ENCODE results near the gene TMEM60.
"Not testable (repeated sequence)": the region's sequence is repeated elsewhere in the genome, so short reads cannot be mapped to it uniquely, and the experiment has no call there.

Gene TMEM60

DNA sequence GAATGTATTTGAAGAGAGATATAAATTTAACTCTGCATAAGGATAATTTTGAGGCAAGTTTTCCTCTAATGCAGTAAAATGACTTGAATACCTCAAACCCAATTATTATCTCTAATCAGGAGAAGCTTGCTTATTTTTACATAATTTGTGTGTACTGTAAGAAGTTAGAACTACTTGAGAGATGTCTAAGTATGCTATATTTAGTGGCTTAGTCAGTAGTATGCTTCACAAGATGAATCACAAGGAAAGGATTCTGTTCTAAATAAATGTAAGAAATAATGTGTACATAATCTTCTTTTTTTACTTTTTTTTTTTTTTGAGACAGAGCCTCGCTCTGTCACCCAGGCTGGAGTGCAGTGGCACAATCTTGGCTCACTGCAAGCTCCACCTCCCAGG, 14.1 kb upstream of the TMEM60 start:
- H3K4me3 ChIP-seq (ENCODE audit: low read depth, low read length) = no peak overlapping the region

DNA sequence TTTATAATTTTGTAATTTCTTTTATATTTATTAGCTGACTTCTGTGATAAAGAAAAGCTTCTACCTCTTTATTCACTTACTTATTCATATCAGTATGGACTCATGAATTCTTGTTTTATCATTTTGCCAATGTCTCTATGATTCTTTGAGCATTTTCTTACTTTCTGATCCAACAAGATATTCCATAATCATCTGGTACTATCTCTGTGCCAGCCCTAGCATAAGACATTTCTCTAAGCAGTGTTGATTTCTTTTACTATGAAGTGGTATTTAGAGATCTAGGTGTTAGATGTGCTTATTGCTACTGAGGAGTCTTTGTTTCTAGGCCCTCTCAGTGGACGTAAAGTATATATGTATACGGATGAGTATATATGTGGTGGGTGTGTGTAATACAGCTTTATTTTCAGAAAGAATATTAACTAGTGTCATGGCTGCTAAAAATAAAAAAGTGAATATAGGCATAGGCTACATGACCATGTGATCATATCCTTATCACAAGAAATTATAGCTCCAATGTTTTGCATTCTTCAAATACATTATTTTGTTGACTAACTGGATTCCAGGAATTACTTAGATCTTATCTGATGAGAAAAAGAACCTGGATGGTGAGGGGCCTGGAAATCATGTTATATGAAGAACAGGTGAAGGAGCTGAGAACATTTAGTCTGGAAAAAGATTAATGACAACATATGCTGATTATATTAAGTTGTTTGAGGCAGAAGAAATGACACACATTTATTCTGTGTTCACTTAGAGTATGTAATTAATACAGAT, 13.5 kb upstream of the TMEM60 start:
- no peak overlapping the region for H3K4me3 ChIP-seq (ENCODE audit: low read depth, low read length)

DNA sequence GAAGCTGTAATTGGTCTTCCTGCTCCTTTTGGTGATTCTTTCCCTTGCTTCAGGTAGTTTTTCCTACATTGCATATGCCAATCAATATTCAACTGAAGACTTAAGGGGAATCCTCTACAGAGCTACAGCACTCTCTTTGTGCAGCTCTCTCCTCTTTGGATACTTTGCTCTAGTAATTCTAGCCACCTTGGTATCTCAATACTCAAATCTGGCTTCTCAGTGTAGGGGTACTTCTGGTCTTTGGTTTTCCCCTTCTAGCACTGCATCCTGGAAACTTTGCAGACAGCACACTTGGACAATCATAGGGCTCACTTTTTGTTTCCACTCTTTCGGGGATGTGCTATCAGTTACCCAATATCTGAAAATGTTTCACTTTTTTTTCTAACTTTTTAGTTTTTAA, 10.3 kb upstream of the TMEM60 start:
- no peak overlapping the region for H3K4me3 ChIP-seq (ENCODE audit: low read depth, low read length)

DNA sequence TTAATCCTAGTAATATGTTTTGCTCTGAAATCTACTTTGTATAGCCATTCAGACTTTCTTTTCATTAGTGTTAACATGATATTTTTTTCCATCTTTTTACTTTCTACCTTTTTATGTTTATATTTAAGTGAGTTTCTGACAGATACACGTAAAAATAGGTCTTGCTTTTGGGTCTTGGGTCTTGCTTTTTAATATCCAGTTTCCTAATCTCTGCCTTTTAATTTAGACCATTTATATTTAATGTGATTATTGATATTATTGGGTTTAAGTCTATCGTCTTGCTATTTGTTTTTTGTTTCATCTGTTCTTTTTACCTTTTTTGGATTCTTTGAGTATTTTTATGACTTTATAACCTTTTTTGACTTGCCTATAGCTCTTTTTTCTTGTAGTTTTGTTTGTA, 8.2 kb upstream of the TMEM60 start:
- no peak overlapping the region for H3K4me3 ChIP-seq (ENCODE audit: low read depth, low read length)

DNA sequence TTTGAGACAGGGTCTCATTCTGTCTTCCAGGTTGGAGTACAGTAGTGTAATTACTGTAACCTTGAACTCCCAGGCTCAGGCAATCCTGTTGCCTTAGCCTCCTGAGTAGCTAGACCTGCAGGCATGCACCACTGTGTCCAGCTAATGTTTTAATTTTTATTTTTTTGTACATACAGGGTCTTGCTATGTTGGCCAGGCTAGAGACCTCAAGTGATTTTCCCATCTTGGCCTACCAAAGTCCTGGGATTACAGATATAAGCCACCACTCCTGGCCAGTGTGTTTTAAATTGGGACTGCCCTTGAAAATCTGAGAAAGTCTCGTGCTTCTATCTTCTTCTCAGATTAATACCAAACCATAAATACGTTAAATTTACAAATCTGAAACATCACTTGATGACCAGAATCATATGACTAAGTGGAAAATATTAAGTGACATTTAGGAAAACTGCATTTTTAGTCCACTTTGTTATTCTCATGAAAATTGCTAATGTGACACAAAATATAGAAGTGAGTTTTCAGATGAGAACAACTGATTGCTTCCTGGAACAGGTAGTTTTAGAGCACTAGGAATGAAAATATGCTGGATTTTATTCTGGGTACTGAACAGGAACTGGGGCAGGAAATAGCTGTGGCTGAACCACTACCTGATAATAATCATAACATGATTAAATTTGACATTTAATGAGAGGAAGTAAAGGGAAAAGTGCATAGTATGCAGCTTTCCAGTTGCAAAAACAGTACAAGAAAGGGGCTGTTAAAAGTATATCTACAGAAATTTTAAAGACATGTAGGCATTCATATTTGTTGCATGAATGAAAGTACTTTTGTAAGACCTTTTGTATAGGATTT, 4.5 kb upstream of the TMEM60 start:
- H3K4me3 ChIP-seq (ENCODE audit: low read depth, low read length) = no peak overlapping the region

DNA sequence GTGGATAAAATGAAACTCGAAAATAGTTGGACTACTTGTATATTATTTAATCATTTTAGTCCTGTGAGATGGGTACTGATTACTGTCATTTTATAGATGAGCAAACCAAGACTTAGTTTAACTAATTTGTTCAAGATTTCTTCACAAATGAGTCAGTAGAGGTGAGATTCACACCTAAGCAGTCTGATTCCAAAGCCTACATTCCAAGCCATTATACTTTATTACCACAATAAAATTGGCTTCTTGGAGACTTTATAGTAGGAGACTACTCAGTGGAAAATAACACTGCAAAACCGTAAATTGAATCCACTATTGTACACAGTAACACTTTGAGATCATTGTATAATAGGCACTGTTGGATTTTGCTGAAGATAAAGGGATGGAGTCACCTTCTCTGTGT, 2.5 kb upstream of the TMEM60 start:
- H3K4me3 ChIP-seq (ENCODE audit: low read depth, low read length) = no peak overlapping the region

DNA sequence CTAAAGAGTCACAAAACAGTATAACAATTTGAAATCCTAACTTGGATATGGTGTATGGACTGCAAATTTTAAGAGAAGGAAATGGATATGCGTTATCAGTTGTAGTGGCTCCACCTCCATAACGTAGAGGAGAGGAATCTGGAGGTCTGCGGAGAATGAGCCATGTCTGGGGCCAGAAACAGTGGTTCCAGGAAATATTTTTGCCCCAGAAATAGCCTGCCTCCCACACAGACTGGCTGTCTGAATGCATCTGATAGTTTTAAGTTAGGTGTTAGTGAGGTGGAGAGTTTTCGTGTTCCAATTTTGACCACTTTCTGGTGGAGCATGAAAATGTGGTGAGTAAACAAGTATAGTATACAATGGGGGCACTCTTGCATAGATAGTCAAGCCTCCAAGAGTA, 1.9 kb upstream of the TMEM60 start:
- no peak overlapping the region for H3K4me3 ChIP-seq (ENCODE audit: low read depth, low read length)

DNA sequence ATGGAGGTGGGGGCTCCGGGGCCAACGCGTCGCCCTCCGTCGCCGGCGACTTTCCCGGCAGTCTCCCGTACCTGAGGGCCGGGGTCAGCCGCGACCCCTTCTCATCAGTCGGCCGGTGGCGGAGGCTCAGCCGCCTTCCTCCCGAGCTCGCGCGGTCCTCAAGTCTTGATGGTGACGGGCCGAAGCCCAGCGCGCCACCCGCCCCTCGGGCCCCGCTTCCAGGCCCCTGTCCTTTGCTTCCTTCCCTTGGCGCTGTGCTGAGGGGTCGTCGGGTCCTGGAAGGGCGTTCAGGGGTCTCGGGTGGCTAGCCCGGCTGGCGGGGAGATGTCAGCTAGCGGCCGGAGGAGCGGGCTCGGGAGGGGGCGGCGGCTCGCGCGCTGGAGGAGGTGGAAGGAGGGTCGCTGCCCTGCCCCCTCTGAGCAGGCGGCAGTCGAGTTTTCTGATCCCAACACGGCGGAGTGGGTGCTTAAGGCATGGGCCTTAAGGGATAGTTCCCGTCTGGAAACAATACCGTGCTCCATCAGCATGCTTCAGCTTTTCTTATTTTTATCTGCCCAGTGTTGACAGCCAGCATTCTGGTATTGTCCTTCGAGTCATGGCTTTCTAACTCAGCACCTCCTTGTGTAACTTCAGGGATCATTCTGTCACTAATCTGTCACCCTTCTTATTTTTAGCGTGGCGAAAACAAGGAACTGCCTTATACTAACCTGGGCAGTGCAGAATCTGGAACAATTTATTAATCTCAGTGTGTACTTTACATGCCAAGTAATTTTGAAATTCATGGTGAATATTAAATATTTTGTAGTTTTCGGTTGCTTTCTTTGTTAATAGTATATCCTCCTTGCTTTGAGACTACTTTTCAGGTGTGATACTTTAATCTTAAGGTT, 1.1 kb upstream of the TMEM60 start:
- H3K4me3 ChIP-seq (ENCODE audit: low read depth, low read length) = peak overlapping the region; percentile 77

DNA sequence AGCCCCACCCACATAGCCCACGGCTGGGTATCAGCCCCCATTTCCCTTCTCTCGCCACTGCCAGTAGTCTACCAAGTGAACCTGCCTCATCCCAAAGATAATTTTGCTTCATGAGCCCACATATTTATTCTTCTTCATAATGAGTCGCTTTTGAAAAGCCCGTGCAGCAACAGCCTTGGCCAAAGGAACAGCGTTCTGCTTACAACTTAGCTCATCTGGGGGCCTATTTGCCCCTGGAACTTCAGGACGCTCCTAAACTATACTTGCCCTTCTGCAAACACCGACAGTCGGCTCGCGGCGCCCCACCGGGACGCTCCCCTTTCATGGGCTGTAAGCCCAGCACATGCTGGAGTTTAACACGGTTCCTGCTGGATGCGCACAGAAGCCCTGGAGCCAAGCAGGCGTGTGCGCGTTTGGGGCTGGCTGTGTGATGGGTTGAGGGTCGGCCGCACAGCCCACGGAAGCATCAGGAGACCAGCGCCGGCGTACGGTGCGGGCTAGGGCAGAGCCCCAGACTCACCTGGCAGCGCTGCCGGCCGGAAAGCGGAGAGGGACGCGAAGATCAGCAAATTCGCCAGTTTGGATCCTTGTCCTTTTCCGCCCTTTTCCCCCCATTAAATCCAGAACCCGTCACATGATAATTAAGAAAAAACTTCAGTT, 370 bp downstream of the TMEM60 start:
- peak overlapping the region; percentile 93 for H3K4me3 ChIP-seq (ENCODE audit: low read depth, low read length)

DNA sequence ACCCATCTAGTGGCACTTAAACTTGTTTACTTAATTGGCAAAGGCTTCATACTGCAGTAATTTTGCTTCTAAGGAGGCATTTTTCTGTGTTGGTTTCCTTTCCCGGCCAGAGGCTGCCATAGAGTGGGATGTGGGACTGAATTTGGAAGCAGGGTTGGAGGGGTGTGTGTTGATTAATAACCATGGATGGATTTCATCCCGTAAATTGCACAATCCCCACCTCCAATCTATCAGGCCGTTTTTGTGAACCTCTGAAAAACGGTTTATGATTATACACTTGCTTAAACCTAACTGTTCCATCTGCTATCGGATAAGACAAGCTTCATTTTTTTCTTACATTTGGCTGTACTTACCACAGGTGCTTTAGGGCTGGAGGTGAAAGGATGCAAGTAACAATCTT, 1.3 kb downstream of the TMEM60 start:
- H3K4me3 ChIP-seq (ENCODE audit: low read depth, low read length) = peak overlapping the region; percentile 93

DNA sequence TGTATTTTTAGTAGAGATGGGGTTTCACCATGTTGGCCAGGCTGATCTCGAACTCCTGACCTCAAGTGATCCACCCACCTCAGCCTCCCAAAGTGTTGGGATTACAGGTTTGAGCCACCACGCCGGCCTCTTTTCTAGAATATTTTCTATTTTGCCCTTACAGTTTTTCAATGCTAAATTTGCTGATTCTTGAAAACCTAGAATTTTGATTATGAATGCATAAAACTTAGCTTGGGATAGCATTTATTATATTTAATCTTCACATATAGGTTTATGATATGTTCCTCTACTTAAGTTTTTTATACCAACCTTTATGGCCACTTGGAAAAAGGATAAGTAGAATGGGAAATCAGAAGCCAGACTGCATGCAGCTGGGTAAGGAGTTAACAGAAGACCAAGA, 2.1 kb downstream of the TMEM60 start:
- no peak overlapping the region for H3K4me3 ChIP-seq (ENCODE audit: low read depth, low read length)

DNA sequence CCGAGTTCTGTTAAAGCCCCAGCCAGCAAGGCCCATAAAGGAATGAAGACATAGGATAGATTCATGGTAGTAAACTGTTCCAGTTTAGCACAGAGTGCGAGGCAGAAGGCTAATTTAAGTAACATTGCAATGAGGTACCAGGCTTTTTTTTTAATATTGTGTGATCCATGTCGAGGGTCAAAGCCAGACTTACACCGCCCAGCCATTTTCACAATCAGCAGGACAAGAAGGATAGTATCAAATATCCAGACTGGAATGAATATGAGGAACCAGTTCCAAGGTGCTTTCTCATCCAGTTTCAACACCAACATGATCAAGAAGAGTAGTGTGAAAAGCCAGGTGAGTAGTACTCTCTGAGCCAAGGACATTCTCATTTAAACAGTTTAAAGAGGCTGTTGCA, 4.2 kb downstream of the TMEM60 start:
- H3K4me3 ChIP-seq (ENCODE audit: low read depth, low read length) = no peak overlapping the region

DNA sequence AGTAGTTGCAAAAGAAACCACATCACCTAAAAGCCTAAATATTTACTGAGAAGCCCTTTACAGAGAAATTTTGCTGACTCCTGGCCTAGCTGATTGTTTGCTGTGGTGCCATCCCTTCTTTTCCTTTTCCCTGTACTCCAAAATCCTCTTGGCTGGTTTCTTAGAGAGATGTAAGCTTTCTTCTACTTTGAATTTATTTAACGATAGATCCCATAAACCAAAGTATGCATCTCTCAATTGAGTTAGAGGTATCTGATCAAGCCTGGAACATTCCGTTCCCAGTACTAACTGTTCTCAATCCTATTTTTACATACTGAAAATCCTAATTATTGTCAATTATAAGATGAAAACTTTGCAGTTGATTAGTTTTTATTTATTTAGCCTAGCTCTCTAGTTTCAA, 6.3 kb downstream of the TMEM60 start:
- H3K4me3 ChIP-seq (ENCODE audit: low read depth, low read length) = no peak overlapping the region

DNA sequence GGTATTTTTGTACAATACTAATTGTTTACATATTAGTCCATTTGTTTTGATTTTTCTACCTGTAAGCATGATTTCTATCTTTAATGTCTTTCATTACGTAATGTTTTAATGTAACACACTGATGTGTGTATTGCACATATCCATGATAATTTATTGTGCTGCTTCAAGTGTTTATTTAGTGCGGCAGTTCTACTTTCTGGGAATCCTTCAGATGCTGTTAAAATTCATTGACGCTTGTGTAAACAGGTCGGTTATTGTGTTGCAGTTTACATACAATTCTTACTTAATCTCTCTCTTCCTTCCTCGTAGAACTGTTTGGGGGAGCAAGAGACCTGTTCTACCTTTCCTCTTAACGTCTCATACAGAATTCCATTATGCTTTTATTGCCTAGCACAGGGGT, 6.9 kb downstream of the TMEM60 start:
- H3K4me3 ChIP-seq (ENCODE audit: low read depth, low read length) = no peak overlapping the region

DNA sequence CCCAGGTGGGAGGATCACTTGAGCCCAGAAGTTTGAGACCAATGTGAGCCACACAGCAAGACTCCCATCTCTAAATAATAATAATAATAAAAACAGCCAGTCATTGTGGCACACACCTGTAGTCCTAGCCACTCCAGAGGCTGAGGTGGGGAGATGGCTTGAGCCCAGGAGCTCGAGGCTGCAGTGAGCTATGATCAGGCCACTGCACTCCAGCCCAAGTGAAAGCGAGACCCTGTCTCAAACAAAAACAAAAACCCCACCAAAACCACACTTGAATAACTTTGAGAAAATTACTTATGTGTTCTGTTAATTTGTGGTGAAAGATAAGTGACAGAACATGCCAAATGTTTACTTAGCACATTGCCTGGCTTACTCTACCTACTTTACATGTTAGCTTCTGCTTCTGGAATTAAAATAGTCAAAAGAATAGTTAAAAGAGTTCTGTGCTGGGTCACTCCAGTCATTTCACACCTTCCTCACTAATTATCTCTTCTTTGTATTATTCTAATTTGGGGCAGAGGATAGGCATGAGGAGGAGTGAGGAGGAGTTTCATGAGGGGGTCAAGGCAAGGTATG, 9.8 kb downstream of the TMEM60 start:
- no peak overlapping the region for H3K4me3 ChIP-seq (ENCODE audit: low read depth, low read length)

DNA sequence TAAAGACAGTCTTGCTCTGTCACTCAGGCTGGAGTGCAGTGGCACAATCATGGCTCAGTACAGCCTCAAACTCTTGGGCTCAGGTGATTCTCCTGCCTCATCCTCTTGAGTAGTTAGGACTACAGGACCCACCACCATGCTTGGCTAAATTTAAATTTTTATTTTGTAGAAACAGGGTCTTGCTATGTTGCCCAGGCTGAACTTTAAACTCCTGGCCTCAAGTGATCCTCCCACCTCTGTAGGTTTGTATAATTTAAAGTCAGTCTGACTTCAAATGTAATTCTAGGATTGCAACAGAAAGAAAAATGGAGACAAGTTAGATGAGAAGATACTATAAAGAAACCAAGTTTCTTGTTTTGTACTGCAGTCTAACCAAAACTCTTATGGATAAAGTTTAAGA, 11.5 kb downstream of the TMEM60 start:
- H3K4me3 ChIP-seq (ENCODE audit: low read depth, low read length) = no peak overlapping the region

DNA sequence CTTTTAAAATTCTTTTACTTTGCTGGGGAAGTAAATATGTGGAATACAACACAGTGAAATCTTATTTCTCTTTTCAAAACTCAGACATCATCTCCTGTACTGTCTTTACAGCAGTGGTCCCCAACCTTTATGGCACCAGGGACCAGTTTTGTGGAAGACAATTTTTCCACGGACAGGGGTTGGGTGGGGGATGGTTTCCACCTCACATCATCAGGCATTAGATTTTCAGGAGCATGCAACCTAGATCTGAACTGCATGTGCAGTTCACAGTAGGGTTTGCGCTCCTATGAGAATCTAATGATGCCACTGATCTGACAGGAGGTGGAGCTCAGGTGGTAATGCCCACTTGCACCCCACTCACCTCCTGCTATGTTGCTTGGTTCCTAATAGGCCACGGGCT, 12.2 kb downstream of the TMEM60 start:
- no peak overlapping the region for H3K4me3 ChIP-seq (ENCODE audit: low read depth, low read length)

DNA sequence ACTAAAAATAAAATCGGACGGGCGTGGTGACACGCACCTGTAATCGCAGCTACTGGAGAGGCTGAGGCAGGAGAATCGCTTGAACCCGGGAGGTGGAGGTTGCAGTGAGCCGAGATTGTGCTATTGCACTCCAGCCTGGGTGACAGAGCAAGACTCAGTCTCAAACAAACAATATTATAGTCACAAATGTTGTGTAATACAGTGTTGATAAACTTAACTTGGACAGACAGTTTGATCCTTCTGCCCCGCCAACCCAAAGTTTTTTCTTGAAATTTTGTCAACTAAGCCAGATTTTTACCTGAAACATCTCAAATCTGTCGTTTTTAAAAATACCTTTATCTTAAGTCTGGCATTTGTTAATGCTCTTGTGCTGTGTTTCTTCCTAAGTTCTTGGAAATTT, 13.8 kb downstream of the TMEM60 start:
- not testable (repeated sequence) for H3K4me3 ChIP-seq (ENCODE audit: low read depth, low read length)

DNA sequence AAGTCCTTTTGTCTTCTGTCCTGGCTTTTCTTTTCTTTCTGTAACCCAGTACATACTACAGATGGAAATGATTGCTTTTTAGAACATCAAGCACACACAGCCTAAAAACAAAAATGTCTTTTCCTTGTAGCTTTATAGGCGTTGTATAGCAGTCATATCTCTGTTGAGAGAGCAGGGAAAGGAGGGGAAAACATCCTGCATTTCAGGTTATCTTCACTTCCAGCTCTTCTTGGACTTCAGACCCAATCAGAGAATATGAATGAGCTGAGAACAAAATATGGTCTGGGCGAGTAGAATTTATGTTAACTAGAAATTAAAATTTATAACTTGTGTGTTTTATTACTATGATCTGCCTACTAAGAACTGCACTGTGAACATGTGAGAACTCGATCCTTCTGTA, 14.7 kb downstream of the TMEM60 start:
- H3K4me3 ChIP-seq (ENCODE audit: low read depth, low read length) = no peak overlapping the region

DNA sequence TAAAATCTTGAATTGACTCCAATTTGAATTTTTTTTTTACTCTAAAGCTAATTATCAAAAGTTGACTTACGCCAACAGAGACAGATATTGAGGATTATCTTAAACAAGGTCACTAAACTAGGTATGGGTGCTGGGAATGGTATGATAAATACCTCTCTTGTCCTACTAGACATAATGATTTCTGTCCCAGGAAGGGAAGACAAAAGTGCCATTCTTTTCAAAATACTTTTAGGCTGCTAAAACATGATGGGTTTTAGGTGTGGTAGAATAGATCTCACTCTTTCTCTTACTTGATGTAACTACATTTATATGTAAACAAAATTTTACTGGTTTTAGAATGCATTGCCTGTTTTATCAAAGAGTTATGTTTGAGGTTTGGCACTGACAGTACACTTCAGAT, 15.1 kb downstream of the TMEM60 start:
- H3K4me3 ChIP-seq (ENCODE audit: low read depth, low read length) = no peak overlapping the region

DNA sequence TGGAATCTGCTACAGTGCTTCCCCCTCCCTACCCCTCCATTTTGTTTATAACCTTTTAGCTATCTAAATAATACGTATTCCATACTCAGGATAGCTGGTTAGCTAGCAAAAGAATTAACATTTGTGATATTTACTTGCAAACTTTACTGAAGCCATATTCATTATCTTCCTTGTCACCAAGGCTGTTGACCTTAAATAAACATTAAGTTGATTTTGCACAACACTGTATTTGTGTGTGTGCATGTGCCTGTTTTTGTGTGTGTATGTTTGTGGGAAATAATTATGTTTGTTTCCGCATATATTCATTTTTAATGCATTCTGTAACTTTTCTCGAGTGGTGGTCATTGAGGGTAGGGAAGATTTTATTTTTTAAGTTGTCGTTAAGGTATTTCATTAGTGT, 15.9 kb downstream of the TMEM60 start:
- no peak overlapping the region for H3K4me3 ChIP-seq (ENCODE audit: low read depth, low read length)
